CD14-positive monocyte (primary cell): Measurements from ENCODE around the gene SLCO2B1. TPM values are rescaled to one million over a fixed set of nuclear protein-coding genes. Genes with fewer than 3 reads are reported as not detected.
A peak's percentile ranks its signal among the peaks of the same experiment; 100 is the strongest.

Experiments used
- DNase-seq, 3 donors: peaks; one replicate each; pipeline ENCODE4 v3.0.0-alpha.2; 2011 to 2022
- H2AFZ ChIP-seq: 2 replicates; pipeline ENCODE4 v1.6.0; 2012; ENCODE audit warnings: mild to moderate bottlenecking, low read depth, low read length, inconsistent platforms; ENCODE audit not compliant: insufficient read depth, poor library complexity, severe bottlenecking
- H3K27ac ChIP-seq, 2 donors: 1 replicate in 1 of 2; 2 replicates in 1 of 2; pipeline ENCODE4 v1.5.1; 2012 to 2013; ENCODE audit warnings: low read length in 2 of 2, control low read depth in 1 of 2, inconsistent platforms in 1 of 2, low read depth in 1 of 2, mild to moderate bottlenecking in 1 of 2
- H3K27me3 ChIP-seq, 2 donors: one replicate each; pipeline versions ENCODE4 v1.6.0 to v1.6.1; 2011 to 2013; ENCODE audit warnings: low read length in 2 of 2; ENCODE audit not compliant: control insufficient read depth in 2 of 2, insufficient read depth in 2 of 2
- H3K36me3 ChIP-seq, 2 donors: replicated peaks in 1 of 2; 1 replicate in 1 of 2; 2 replicates in 1 of 2; pipeline versions ENCODE4 v1.5.1 to v1.6.1; 2012 to 2013; ENCODE audit warnings: low read length in 2 of 2, control low read depth in 1 of 2, inconsistent platforms in 1 of 2, mild to moderate bottlenecking in 1 of 2; ENCODE audit not compliant: insufficient read depth in 2 of 2, control insufficient read depth in 1 of 2
- H3K4me1 ChIP-seq, 2 donors: 1 replicate in 1 of 2; 2 replicates in 1 of 2; pipeline versions ENCODE4 v1.5.1 to v1.6.1; 2012 to 2013; ENCODE audit warnings: low read length in 2 of 2, control low read depth in 1 of 2, inconsistent platforms in 1 of 2, mild to moderate bottlenecking in 1 of 2, moderate library complexity in 1 of 2; ENCODE audit not compliant: insufficient read depth in 2 of 2, control insufficient read depth in 1 of 2
- H3K4me2 ChIP-seq: replicated peaks from 2 replicates; pipeline ENCODE3; 2012; ENCODE audit warnings: low read length, moderate library complexity, mild to moderate bottlenecking; ENCODE audit not compliant: poor library complexity, severe bottlenecking; ENCODE audit errors: extremely low read depth
- H3K4me3 ChIP-seq, 3 experiments: fragments of 200-600 bp in 1 of 3; sonication (generic) in 1 of 3; replicated peaks in 1 of 3; 1 replicate in 2 of 3; 2 replicates in 1 of 3; pipeline ENCODE4 v1.5.1; 2011 to 2013; ENCODE audit warnings: low read length in 3 of 3, mild to moderate bottlenecking in 3 of 3, control low read depth in 2 of 3, low read depth in 2 of 3, inconsistent platforms in 1 of 3, moderate library complexity in 1 of 3
- H3K79me2 ChIP-seq: 2 replicates; pipeline ENCODE4 v1.6.0; 2012; ENCODE audit warnings: mild to moderate bottlenecking, control low read depth, inconsistent platforms, low read length, moderate library complexity; ENCODE audit not compliant: insufficient read depth
- H3K9ac ChIP-seq: 2 replicates; pipeline ENCODE4 v1.6.0; 2017; ENCODE audit warnings: low read length, mild to moderate bottlenecking; ENCODE audit not compliant: insufficient read depth, poor library complexity, severe bottlenecking
- H3K9me3 ChIP-seq, 2 donors: replicated peaks in 1 of 2; 1 replicate in 1 of 2; 2 replicates in 1 of 2; pipeline versions ENCODE4 v1.5.1 to v1.6.1; 2012 to 2013; ENCODE audit warnings: low read length in 2 of 2, control low read depth in 1 of 2; ENCODE audit not compliant: control insufficient read depth in 1 of 2, insufficient read depth in 1 of 2
- H4K20me1 ChIP-seq: 2 replicates; pipeline ENCODE4 v1.6.0; 2012; ENCODE audit warnings: mild to moderate bottlenecking, low read length, control low read depth, moderate library complexity; ENCODE audit not compliant: insufficient read depth
- H3K27ac Mint-ChIP-seq, 7 donors: one replicate each; pipeline ENCODE4 v1.8.0; 2020; ENCODE audit warnings: mild to moderate bottlenecking in 7 of 7, mixed read lengths in 7 of 7, moderate library complexity in 6 of 7, inconsistent platforms in 2 of 7
- H3K27me3 Mint-ChIP-seq, 3 donors: one replicate each; pipeline ENCODE4 v1.8.0; 2021 to 2022; ENCODE audit warnings: low read depth in 3 of 3, mild to moderate bottlenecking in 3 of 3, mixed read lengths in 3 of 3, moderate library complexity in 3 of 3, inconsistent platforms in 1 of 3
- H3K36me3 Mint-ChIP-seq, 2 donors: one replicate each; pipeline ENCODE4 v1.8.0; 2020; ENCODE audit warnings: mixed read lengths in 2 of 2, inconsistent platforms in 1 of 2, mild to moderate bottlenecking in 1 of 2
- H3K4me1 Mint-ChIP-seq: one replicate; pipeline ENCODE4 v1.8.0; 2020; ENCODE audit warnings: mild to moderate bottlenecking, mixed read lengths
- H3K4me3 Mint-ChIP-seq, 2 donors: one replicate each; pipeline ENCODE4 v1.8.0; 2020; ENCODE audit warnings: mild to moderate bottlenecking in 2 of 2, mixed read lengths in 2 of 2, moderate library complexity in 1 of 2
- H3K9me3 Mint-ChIP-seq, 7 donors: one replicate each; pipeline ENCODE4 v1.8.0; 2020 to 2022; ENCODE audit warnings: mixed read lengths in 7 of 7, mild to moderate bottlenecking in 6 of 7, moderate library complexity in 6 of 7, inconsistent platforms in 2 of 7
- CTCF ChIP-seq: fragments of 200-600 bp; IDR thresholded peaks from one replicate; pipeline ENCODE4 v1.8.0; 2022; ENCODE audit warnings: antibody characterized with exemption, mild to moderate bottlenecking
- WGBS: methylation state at CpG from one replicate; pipeline ENCODE4 v1.1.5; 2013; ENCODE audit warnings: missing lambda C conversion rate; ENCODE audit not compliant: insufficient coverage; 5-methylcytosine and 5-hydroxymethylcytosine counted together
- intact Hi-C, 2 donors: fragments of 100-400 bp; cut with micrococcal nuclease; formaldehyde crosslinking; loops; one replicate each; pipeline versions ENCODE4 v1.15.0 to v1.15.1; 2023
- polyA plus RNA-seq, 3 donors: library from polyadenylated mRNA; depleted of rRNA in 1 of 3; unstranded in 2 of 3; stranded (reverse) in 1 of 3; fragments of 300-500 nt in 2 of 3; fragments of >200 nt in 1 of 3; fragmentation: Illumina TruSeq in 2 of 3; gene quantifications; 1 replicate in 2 of 3; 2 replicates in 1 of 3; pipeline ENCODE4 v1.2.3, GENCODE V29; 2012 to 2021

The SLCO2B1 gene
- polyA plus RNA-seq, 3 donors = 0.13 to 0.47 TPM; not detected in 1

DNA sequence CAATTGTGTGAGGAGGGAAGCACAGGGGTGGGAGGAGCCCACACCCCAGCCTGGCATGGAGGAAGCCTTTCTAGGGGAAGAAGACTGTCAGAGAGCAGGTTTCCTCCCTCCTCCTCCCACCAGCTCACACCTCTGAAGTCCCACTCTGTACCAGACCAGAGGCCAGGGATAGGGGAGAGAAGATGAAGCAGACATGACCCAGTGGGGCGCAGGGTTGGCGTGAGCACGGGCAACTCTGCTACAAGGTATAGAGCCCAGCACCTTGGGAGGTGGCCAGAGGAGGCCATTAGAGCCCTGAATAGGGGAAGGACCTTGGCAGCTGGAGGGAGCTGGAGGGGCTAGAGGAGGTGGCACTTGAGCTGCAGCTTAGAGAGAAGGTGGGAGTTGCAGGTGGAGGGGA, 15.9 kb downstream of the SLCO2B1 start:
- 100% methylated on average over 3 of the region's 3 CpGs for WGBS
- H3K27me3 Mint-ChIP-seq = peaks cover 5 to 17% (median 10%) of the 10 kb centered on the region in 3 donors
- Histone ChIP-seq H3K79me2 (no peaks in the 10 kb centered on the region), H3K27me3 (no peaks in the 10 kb centered on the region), H3K36me3 (no peaks in the 10 kb centered on the region), H3K9me3 (no peaks in the 10 kb centered on the region), H3K27ac (no peak overlapping the region), H3K9ac (no peak overlapping the region), H2AFZ (no peak overlapping the region), H3K4me1 (peaks cover 0 to 7% of the 10 kb centered on the region in 2 donors), H3K4me3 (no peak overlapping the region), H3K4me2 (no peak overlapping the region), H4K20me1 (no peaks in the 10 kb centered on the region)
- no peak for TF ChIP-seq CTCF
- H3K4me1 Mint-ChIP-seq = peaks cover 5% of the 10 kb centered on the region
- H3K27ac Mint-ChIP-seq = peak overlapping the region in 2 of 7 donors; percentile 33 to 76
- no peak for DNase-seq
- H3K4me3 Mint-ChIP-seq = no peak overlapping the region
- H3K9me3 Mint-ChIP-seq = no peaks in the 10 kb centered on the region
- intact Hi-C loops = no loop called here
- no peaks in the 10 kb centered on the region for H3K36me3 Mint-ChIP-seq

DNA sequence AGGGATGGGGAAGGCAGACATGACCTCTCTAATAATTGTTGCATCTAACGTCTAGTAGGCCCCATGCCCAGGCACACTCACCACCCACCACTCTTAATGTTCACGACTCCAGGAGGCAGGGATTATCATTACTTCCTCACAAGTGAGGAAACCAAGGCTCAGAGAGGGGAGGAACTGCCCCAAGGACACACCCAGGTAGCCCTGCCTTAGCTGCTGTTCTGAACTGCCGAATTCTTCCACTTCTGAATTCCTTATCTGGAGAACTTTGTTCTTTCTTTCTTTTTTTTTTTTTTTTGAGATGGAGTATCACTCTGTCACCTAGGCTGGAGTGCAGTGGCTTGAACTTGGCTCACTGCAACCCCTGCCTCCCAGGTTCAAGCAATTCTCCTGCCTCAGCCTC, 16.7 kb downstream of the SLCO2B1 start:
- intact Hi-C loops = no loop called here
- TF ChIP-seq CTCF = no peak
- H3K27me3 ChIP-seq = no peaks in the 10 kb centered on the region
- no peak overlapping the region for H2AFZ ChIP-seq
- peaks cover 0 to 7% of the 10 kb centered on the region in 2 donors for H3K4me1 ChIP-seq
- H3K4me2 ChIP-seq = no peak overlapping the region
- H3K27ac ChIP-seq = no peak overlapping the region
- 52% methylated on average over 2 of the region's 3 CpGs for WGBS
- no peak overlapping the region for H3K9ac ChIP-seq
- H3K36me3 ChIP-seq = no peaks in the 10 kb centered on the region
- Mint-ChIP-seq H3K27ac (no peak overlapping the region), H3K4me3 (no peak overlapping the region), H3K27me3 (peaks cover 5 to 15% (median 9%) of the 10 kb centered on the region in 3 donors), H3K36me3 (no peaks in the 10 kb centered on the region), H3K4me1 (peaks cover 5% of the 10 kb centered on the region), H3K9me3 (no peaks in the 10 kb centered on the region)
- H3K9me3 ChIP-seq = no peaks in the 10 kb centered on the region
- no peaks in the 10 kb centered on the region for H3K79me2 ChIP-seq
- no peak overlapping the region for H3K4me3 ChIP-seq
- H4K20me1 ChIP-seq = no peaks in the 10 kb centered on the region
- DNase-seq = no peak
